HFFc6 (cell line): ENCODE measurements around the gene ARL8B. TPM values are rescaled to one million over a fixed set of nuclear protein-coding genes. Genes with fewer than 3 reads are reported as not detected.

Experiments
- DNase-seq: peaks from one replicate; pipeline ENCODE4 v3.0.0-alpha.2; 2018
- H3K27ac Mint-ChIP-seq: 2 replicates; pipeline ENCODE4 v1.8.0; 2020; ENCODE audit warnings: mild to moderate bottlenecking, mixed read lengths
- H3K27me3 Mint-ChIP-seq: 2 replicates; pipeline ENCODE4 v1.8.0; 2021; ENCODE audit warnings: mild to moderate bottlenecking, moderate library complexity, mixed read lengths; ENCODE audit not compliant: insufficient read depth
- H3K36me3 Mint-ChIP-seq: 2 replicates; pipeline ENCODE4 v1.8.0; 2021; ENCODE audit warnings: low read depth, mixed read lengths
- H3K4me1 Mint-ChIP-seq: 2 replicates; pipeline ENCODE4 v1.8.0; 2020; ENCODE audit warnings: low read depth, mixed read lengths
- H3K4me3 Mint-ChIP-seq: 2 replicates; pipeline ENCODE4 v1.8.0; 2020; ENCODE audit warnings: mild to moderate bottlenecking, moderate library complexity, mixed read lengths
- H3K9me3 Mint-ChIP-seq: 2 replicates; pipeline ENCODE4 v1.8.0; 2020; ENCODE audit warnings: mild to moderate bottlenecking, mixed read lengths
- CTCF ChIP-seq: fragments of 200-600 bp; sonication (generic); IDR thresholded peaks from 2 replicates; pipeline ENCODE4 v1.5.0; 2021; ENCODE audit warnings: antibody characterized with exemption, mild to moderate bottlenecking
- total RNA-seq, 6 experiments: library from RNA; stranded (reverse); fragmentation: NEBNext Ultra II Directional; extraction: Animal tissue kit (Norgen Biotek cat#: 25700); gene quantifications; 2 replicates in 1 of 6; 3 replicates in 5 of 6; pipeline ENCODE4 v1.2.3, GENCODE V29; 2021

The ARL8B gene
- total RNA-seq, 6 experiments from 2014 or later, result 48.9 to 64.7 (median 53.7) TPM

GRCh38 chr3:5186089-5186857, 64.2 kb downstream of the ARL8B start:
- no peak for DNase-seq
- Mint-ChIP-seq H3K9me3 (no peaks in the 10 kb centered on the region), H3K4me1 (peaks cover 27% of the 10 kb centered on the region), H3K27me3 (peaks cover 2% of the 10 kb centered on the region; the same call in 1 of the 2 replicates), H3K4me3 (peak overlapping the region; percentile 87), H3K36me3 (peaks cover 14% of the 10 kb centered on the region), H3K27ac (peak overlapping the region; percentile 87)
- no peak for TF ChIP-seq CTCF

- H3K9me3 Mint-ChIP-seq, result no peaks in the 10 kb centered on the region
- peaks cover 32% of the 10 kb centered on the region for H3K4me1 Mint-ChIP-seq
- TF ChIP-seq CTCF, result no peak
- H3K27me3 Mint-ChIP-seq, result peaks cover 2% of the 10 kb centered on the region; the same call in 1 of the 2 replicates
- H3K36me3 Mint-ChIP-seq, result peaks cover 14% of the 10 kb centered on the region
- peak overlapping the region; percentile 87 for H3K27ac Mint-ChIP-seq
- peak overlapping the region; percentile 87 for H3K4me3 Mint-ChIP-seq
- DNase-seq, result no peak
These were observed 64.7 kb downstream of the ARL8B start for GRCh38 chr3:5186858-5187155.

- H3K27me3 Mint-ChIP-seq, result no peaks in the 10 kb centered on the region
These were observed 65.2 kb downstream of the ARL8B start, which contains the start of gene EDEM1 for GRCh38 chr3:5187156-5187919. EDEM1 (plus strand) TSS chr3:5187707; CDS start chr3:5187806, 99 bp downstream.

GRCh38 chr3:5187920-5188418, 65.9 kb downstream of the ARL8B start:
- H3K4me3 Mint-ChIP-seq, result peak overlapping the region; percentile 99
- H3K4me1 Mint-ChIP-seq, result peaks cover 44% of the 10 kb centered on the region
- no peaks in the 10 kb centered on the region for H3K27me3 Mint-ChIP-seq
- no peak; the same call in 1 of the 2 replicates for TF ChIP-seq CTCF
- peak; percentile 9 for DNase-seq
- H3K9me3 Mint-ChIP-seq, result no peaks in the 10 kb centered on the region
- H3K27ac Mint-ChIP-seq, result peak overlapping the region; percentile 91
- H3K36me3 Mint-ChIP-seq, result peaks cover 13% of the 10 kb centered on the region

More at GRCh38 chr3:5187156-5187919, 65.2 kb downstream of the ARL8B start, which contains the start of gene EDEM1:
- DNase-seq, result peak; percentile 88
- peaks cover 10% of the 10 kb centered on the region for H3K36me3 Mint-ChIP-seq
- TF ChIP-seq CTCF, result no peak
- peak within 1 kb of the TSS; percentile 91 for H3K27ac Mint-ChIP-seq
- peak within 1 kb of the TSS; percentile 99 for H3K4me3 Mint-ChIP-seq
- no peaks in the 10 kb centered on the region for H3K9me3 Mint-ChIP-seq
- H3K4me1 Mint-ChIP-seq, result peaks cover 38% of the 10 kb centered on the region

- Mint-ChIP-seq H3K4me3 (peak overlapping the region; percentile 99), H3K27ac (peak overlapping the region; percentile 91), H3K4me1 (peaks cover 47% of the 10 kb centered on the region), H3K27me3 (no peaks in the 10 kb centered on the region), H3K36me3 (peaks cover 14% of the 10 kb centered on the region), H3K9me3 (no peaks in the 10 kb centered on the region)
- TF ChIP-seq CTCF, result no peak
- peak; percentile 9 for DNase-seq
These were observed 66.5 kb downstream of the ARL8B start for GRCh38 chr3:5188419-5189221.
